NCI-H1417 treated with DMSO at 0.1 percent for 48 hours (cell line): Measurements from ENCODE around the gene ERGIC1.

Source experiments
- DNase-seq: peaks from one replicate; lab custom pipeline; 2025; lab: John Stamatoyannopoulos, UW

The ERGIC1 gene

DNA sequence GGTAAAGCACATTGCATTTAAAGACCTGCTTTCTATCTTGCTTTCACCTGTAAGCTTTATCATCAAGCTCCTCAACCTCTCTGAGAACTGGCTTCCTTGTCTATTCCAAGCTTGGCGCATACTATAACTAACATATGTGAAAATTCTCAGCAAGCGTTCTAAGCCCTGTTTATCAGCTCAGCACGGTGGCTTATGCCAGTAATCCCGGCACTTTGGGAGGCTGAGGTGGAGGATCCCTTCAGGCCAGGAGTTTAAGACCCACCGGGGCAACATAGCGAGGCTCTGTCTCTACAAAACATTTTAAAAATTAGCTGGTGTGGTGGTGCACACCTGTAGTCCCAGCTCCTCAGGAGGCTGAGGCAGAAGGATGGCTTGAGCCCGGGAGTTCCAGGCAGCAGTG, 147.9 kb downstream of the ERGIC1 start:
- DNase-seq = no peak

DNA sequence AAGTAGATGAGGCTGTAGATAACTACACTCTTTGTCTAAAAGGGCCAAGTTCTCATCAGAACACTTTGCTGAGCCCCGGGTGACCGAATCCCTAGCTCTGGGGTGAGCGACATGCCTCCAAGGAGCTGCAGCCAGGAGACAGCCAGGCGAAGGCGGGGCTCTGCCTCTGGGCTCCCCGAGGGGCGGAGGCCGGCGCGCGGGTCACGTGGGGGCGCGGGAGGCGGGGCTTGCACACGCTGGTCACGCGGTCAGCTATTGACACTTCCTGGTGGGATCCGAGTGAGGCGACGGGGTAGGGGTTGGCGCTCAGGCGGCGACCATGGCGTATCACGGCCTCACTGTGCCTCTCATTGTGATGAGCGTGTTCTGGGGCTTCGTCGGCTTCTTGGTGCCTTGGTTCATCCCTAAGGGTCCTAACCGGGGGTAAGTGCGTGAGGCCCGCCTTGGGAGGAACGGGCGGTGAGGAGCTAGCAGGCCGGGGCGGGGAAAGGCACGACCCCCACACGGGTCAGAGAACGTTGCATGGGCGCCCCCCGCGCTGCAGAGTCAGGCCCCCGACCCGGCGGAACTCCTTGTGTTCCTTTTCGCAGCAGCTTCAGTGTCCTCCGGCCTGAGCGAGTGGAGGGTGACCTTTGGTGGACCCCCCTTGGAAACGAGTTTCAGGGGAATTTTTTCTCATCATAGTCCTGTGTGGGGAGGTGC, 149.6 kb downstream of the ERGIC1 start, which contains the start of gene ATP6V0E1:
Gene ATP6V0E1 (plus strand): TSS at position 230 of the 702 bp plus-strand sequence. CDS start 90 bp downstream, at position 320.
- peak; percentile 19 for DNase-seq

DNA sequence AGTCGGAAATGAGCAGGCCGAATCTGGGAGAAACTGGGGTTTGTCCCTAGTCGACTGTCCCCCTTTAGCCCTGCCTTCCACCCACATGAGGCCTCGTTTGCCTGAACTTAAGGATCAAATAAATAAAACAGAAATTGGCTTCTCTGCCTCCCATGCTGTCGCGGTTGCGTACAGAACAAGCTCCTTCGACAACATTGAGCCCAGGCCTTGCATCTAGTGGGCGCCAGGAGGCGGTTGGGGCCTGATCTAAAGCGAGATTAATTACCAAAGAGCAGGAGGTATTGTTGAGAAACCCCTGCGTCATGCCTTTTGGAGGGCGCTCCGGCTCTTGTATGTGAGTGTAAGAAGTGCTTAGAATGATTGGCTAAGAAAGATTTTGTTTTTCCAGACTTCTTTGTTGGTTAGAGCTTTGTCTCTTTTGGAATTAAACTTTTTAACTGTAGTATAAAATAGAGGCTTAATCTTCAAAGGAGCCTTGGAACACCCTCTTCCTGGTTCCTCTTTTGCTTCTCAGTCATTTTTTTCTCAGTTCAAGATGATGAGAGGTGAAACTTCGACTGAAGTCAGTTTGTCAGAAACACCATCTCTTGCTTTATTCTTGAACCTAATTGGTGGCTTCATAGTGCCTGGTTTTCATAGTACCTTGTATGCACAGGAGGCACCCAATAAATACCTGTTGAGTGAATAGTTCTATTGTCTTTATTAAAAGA, 150.3 kb downstream of the ERGIC1 start:
- no peak for DNase-seq

DNA sequence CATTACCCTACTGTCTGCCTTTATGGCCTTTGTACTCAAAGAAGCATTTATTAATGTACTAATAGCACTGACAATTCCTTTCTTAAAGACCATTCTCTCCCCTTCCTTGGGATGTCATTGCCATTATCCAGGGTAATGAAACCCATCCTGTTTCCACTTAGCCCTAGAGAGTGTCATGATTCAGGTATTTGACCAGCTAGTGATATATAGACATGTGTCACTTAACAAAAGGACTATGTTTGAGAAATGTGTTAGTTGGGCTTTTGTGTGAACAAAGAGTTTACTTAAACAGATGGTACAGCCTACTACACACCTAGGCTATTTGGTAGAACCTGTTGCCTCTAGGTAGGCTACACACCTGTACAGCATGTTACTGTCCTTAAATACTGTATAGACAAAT, 151.5 kb downstream of the ERGIC1 start:
- DNase-seq = no peak

DNA sequence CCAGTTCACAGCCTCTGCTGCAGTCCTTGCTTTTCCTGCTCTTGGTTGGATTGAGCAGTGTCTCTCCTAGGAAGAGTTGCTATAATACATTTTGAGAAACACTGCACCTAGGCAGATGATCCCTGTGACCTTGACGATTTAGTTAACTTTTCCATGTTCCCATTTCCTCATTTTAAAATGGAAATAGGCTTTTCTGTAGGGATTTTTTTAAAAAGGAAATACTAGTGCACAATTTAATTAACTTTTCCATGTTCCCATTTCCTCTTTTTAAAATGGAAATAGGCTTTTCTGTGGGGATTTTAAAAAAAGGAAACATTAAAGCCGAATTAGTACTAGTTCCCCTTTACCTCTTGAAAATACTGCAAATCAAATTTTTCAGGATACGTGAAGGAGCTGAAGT, 154.2 kb downstream of the ERGIC1 start:
- no peak for DNase-seq

DNA sequence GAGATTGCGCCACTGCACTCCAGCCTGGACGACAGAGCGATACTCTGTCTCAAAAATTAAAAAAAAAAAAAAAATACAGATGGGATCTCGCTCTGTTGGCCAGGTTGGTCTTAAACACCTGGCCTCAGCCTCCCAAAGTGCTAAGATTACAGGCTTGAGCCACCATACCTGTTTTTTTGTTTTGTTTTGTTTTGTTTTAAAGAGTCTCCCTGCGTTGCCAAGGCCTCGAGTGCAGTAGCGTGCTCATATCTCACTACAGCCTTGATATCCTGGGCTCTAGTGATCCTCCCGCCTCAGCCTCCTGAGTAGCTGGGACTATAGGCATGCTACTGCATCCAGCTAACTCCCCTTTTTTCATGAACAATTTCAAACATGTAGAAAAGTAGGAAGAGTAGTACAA, 156.7 kb downstream of the ERGIC1 start:
- no peak for DNase-seq

DNA sequence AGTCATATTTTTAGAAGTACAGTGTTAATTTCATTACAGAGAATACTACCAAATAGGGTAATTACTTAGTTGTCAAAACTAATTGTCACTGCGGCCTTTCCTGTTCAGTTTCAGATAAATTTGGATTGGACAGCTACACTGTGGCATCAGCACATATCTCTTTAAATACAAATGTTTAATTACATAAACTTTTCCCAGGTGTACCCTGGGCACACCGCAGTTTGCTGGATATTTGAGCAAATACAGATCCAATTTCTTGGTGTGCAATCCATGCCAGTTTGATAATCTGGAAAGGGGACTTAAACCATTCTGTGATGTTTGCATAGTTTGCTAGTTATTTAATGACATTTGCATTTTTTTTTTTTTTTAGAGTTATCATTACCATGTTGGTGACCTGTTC, 160.4 kb downstream of the ERGIC1 start:
- DNase-seq = no peak

DNA sequence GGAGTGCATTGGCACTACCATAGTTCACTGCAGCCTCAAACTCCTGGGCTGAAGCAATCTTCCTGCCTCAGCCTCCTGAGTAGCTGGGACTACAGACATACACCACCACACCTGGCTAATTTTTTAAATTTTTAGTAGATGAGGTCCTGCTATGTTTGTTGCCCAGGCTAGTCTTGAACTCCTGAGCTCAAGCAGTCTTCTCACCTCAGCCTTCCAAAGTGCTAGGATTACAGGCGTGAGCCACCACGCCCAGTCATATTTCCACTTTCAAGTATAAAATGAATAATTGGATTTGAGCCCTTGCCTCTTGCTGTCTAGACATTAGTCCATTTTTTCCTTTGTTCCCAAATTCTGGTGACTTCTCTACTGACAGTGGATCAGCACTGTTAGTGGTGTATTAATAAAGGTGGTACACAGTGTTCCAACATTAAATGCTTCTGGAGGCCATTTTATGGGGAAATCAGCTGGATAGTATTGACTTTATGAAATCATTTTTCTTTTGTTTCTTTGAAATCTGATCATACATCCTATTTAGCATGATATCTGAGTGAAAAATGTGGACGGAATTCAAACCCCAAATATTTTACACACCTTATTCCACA, 165.4 kb downstream of the ERGIC1 start:
- no peak for DNase-seq

DNA sequence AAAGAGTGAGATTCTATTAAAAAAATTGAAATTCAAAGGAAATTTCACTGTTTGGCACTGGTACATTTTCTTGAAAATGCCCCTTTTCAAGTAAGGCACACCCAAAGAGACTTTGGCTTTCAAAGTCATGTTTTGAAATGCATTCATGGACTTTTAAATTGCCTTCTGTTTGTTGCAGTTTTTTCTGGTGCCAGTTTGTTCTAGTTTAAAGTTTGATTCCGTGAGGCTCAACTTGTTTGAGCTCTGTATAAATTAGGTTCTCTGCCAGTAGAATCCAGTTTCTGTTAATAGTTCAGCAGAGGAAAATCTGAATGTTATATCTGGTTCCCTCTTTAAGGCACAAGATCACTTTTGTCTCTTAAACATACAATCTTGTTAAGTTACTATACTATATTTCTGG, 165.9 kb downstream of the ERGIC1 start:
- DNase-seq = no peak

DNA sequence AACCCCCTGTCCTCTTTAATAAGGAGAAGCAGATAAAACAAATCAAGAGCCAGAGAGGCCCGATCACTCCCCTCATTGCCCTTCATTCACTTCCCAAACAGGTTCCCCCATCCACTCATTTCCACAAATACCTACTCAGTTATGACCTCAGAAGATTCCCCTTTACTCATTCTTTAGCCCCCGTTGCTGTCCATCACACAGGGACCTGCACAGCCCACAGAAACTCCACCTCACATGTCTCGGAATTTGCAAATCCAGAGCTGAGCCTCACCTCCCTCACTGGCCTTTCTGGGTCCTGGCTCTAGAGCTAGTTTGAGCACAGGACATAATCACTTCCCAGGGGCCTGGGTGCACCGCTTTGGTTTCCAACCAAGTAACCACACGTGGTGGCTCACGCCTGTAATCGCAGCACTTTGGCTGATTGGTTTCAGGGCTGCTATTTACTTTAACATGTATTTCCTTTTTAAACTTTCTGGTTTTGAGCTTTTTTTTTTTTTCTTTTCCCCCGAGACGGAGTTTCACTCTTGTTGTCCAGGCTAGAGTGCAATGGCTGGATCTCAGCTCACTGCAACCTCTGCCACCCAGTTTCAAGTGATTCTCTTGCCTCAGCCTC, 167.3 kb downstream of the ERGIC1 start:
- no peak for DNase-seq
